ENCODE results near the gene SYPL2.

SYPL2 gene

DNA sequence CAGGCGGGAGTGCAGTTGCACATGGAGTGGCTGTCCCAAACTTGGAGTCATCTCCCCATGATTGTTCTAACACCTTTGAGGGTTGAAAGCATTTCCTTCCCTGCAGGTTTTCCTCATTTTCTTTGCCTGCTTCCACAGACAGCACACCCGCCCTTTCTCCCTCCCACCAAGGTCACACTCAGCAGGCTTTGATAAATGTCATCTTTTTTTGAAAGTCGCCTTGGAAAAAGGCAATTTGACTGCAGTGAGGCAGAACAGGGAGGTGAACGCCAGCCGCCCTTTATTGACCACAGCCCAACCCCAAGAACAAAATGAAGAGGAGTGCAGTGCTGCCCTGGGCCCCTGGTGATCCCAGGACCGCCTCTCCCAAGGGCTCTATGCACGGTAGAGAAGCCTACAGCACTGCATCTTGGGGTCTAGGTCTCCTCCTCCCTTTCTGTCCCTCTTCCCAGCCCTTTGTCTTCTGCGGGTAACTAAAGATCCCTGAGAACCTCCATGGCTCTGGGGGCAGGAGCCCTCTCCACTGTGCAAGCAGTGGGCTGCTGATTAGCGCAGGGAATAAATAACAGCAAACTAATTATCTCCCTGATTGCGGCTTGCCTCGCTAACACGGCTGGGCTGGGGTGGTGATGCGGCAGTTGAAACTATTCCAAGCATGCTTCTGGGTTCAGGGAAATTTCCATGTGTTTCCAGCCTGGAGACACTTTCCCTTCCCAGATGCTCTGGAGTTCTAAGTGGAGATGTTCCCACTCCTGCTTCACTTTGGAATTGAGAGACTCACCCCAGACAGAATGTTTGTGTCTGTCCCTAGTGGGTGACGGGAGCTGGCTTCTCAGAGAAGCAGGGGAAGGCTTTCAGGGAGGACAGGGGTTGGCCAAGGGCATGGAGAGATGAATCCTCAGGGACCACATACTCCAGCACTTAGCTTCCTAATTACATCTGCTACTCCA is 54.9 kb downstream of the SYPL2 start:
- DNase-seq, result peak; percentile 61

DNA sequence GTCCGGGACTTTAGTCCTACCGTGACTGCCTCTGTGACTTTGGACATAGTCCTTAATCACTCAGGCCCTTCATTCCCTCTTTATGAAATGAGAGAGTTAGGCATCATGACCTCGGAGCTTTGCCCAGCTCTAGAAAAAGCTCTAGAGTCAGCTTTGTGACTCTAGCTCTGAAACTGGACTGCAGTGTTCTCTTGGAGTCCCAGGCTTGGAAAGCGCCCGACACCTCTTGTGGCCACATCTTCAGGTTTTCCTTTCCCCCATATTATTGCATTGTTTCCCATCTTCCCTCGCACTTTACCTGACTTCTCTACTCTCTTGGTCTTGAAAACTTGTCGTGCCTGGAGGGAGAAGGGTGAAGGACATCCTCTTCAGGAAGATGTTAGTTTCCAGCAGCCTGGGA is 55.7 kb downstream of the SYPL2 start:
- DNase-seq, result peak; percentile 40

DNA sequence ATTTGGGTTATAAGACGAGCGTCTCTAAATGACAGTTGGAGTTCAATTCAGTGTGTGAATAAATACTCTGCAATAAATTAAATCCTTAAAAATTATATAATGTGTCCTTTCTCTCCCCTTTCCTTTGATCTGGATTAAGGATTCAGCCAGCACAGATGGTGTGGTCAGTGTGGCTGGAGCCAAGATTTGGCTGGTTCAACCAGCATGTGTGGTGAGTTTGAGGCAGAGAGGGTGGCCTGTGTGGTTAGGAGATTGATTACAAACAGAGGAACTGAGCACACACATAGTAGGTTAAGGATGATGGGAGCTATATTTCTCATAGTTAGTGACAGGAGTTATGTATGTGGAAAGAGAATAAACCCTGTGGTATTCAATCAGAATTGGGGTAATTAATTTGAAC is 57.4 kb downstream of the SYPL2 start:
- no peak for DNase-seq

DNA sequence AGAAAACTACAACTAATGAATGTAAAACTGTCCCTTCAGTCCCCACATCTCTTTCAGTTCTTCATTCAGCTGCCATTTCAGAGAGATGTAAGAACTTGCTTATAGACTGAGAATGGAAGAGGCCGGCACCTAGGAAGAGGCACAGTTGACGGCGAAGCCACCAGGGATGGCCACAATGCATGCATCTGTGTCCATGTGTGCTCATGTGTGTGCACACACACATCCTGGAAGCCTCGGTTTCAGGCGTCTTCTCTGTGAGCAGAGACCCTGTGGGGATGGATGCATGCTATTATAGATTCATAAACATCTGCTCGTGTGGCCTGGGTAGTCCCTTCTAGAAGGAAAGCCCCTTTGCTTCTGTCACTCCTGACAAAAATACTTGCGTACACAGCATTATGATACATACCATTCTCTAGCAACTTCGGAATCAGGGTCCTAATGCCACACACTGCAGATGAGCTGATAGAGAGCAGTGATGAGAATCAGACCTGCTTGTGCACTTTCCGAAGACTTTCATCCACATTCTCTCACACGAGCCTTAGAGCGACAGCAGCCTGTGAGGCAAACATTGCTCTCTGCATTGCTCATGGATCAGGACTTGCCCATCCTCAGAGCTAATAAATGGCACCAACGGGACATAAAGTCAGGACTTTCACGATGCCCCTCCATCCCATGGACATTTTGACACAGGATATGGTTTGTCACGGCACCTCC is 60.9 kb downstream of the SYPL2 start:
- DNase-seq, result no peak

DNA sequence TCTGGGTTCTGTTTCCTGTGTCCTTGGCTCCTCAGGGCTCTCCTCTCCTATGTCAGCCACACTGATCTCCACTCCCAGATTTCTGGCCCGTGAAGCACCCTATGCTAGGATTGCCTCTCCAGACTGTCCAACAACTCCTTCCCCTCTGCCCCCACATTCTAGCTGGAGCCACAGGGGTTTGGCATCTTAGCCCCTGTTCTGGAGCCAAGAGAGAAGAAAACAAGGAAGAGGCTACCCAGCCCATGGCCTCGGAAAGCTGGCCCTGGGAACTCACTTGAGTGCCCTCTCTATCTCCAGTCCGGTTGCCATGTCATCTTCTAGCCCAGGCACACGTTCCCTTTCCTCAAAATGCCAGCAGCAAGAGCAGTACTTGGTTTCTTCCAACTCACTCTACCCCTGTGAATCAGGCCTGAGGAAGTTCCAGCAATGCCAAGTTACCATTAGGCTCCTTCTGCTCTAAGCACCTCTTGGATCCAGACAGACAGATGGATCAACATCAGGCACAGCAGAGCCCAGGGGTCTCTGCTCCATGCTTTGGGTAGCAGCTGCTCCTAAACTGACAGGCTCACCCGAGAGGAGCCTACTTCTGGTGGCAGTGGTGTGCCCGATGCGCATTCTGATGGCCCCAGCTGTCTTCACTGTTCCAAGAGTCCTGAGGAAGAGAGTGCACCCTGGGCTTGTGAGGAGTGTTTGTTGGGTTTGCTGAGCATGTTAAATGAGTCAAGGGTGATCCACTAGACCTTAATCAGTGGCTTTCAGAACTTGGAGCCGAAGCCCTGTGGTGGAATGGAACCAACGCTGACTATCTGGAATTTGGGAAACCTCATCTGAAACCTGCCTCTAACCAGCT is 61.7 kb downstream of the SYPL2 start:
- peak; percentile 41 for DNase-seq

DNA sequence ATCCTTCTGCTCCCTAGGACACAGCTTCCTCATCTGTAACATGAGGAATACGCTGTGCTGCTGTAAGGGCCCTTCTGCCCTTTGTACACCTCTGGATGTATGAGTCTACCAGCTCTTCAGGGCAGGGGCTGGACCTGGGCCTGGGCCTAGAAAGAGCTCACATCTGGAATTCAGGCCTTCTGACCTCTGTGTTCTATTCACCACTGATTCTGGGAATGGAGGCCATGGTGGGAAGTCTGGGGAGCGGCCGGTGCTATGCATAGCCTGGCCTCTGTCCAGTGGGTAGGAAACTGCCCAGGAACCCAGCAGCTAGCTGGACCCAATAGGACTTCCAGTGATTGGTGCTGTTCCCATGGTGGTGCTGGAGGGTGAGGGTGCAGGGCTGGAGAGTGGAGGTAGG is 62.4 kb downstream of the SYPL2 start:
- peak; percentile 47 for DNase-seq

DNA sequence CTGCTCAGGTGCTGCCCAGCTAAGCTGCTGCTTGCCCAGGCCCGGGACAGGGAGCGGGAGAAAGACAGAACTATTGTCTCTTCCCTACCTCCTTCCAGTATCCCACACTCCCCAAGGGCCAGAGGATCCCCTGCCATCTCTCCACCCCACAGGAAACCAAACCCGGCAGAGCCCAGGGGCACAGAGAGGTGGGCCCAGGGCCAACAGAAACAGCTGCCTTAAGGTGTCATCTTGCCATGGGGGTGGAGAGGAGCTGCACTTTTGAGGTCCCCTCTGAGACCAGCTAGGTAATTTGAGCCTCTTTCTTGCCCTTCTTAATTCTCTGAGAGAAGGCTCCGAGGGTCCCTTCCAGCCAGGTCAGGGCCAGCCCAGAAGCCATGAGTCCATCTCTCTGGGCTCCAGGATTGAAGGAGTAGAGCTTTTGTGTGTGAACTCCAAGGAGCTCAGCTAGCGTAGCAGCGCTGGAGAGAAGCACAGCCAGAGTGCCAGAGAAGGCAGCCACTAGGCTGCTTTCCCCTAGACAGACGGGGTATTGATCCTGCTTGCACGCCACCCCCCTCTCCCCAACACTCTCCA is 63.6 kb downstream of the SYPL2 start:
- DNase-seq, result peak; percentile 37

DNA sequence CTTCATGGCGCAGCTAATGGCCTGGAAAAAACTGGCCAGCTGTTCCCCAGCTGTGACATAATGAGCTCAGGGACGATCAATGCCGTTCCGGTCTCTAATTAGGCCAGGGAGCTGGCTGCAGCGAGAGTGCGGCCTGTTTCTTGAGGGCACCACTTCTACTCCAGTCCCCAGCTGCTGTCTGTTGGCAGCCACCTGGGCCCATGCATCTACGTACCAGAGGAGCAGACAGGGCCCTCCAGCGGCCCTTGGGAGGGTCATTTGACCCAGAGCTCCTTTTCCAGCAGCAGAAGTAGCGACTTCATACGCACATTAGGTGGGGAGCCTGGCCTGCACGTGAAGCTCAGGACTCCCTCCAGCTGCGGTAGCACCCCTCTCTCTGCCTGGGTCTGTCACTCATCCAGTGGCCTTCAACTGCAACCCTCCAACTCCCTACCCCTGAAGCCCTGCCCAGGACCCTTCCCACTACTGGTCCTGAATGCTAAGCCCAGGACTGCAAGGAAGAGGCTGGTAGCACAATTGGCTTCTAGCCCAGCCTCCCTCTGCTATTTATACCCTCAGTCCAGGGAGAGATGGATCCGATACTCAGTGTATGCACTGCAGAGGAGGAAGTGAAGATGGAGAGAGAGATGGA is 64.2 kb downstream of the SYPL2 start:
- peak; percentile 38 for DNase-seq

DNA sequence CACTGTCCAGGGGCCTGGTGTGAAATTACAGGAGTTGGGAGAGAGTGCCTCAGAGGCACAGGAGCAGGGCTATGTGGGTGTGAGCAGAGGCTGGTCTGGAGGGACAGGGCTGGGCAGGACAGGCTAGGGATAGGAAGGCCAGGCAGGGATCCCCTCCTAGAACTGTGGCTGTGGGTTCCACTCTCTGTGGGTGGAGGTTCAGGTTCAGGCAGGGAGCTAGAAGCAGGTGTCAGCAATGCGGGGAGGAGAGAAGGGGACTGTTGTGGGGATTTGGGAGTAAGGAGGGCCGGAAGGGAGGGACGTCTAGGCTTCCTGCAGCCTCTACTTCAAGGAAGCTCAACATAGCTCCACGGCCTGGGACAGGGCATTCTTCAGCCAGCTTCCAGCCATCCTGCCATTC is 65.0 kb downstream of the SYPL2 start:
- DNase-seq, result peak; percentile 41
